H1 (cell line): ENCODE data around the gene DCAF4. TPM values are rescaled to one million over a fixed set of nuclear protein-coding genes. Genes with fewer than 3 reads are reported as not detected.

ENCODE experiments used
- polyA plus RNA-seq, 7 experiments: library from polyadenylated mRNA; depleted of rRNA in 3 of 7; stranded (reverse) in 5 of 7; unstranded in 2 of 7; fragments of >200 nt in 5 of 7; fragments of 200-250 nt in 2 of 7; gene quantifications; 1 replicate in 5 of 7; 2 replicates in 1 of 7; 4 replicates in 1 of 7; pipeline versions ENCODE4 v1.2.1 to v1.2.3, GENCODE V29; 2011 to 2013; ENCODE audit warnings: missing spikeins in 2 of 7, mixed read lengths in 2 of 7
- total RNA-seq: library from RNA; stranded (reverse); fragmentation: NEBNext Ultra II Directional; extraction: Animal tissue kit (Norgen Biotek cat#: 25700); gene quantifications from 2 replicates; pipeline ENCODE4 v1.2.1, GENCODE V29; 2021
- TF ChIP-seq, protein P1 (sequence below): fragments of 300-600 bp; sonication (generic); IDR thresholded peaks from 2 replicates; pipeline ENCODE4 v1.7.1; 2012; ENCODE audit warnings: low read length, moderate library complexity, mild to moderate bottlenecking, inconsistent platforms; ENCODE audit not compliant: insufficient replicate concordance
- TF ChIP-seq, protein P2 (sequence below): IDR thresholded peaks from 2 replicates; pipeline ENCODE4 v1.6.1; 2012; ENCODE audit warnings: inconsistent platforms

Gene DCAF4
- total and polyA plus RNA-seq, 2 of the 8 experiments (the other 6 are each of a cell fraction or from before 2014, with no cell fraction given), result 17.0 to 21.1 TPM

DNA sequence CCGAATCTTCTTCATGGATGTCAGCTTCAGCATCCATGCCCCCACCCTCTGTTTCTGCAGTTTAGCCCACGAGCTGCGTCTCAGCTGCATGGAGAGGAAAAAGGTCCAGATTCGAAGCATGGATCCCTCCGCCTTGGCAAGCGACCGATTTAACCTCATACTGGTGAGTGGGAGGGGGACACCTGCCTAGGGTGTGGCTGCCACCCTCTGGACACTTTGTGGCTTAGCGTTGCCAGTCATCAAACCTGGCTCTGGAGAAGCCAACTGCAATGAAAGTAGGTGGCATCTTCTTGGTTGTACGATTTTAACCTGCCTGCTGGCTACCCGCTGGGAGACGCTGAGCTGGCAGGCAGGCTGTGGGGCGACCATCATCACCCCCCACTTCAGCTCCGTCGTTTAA, 16.7 kb downstream of the DCAF4 start (continued):
- TF ChIP-seq, protein P1, sequence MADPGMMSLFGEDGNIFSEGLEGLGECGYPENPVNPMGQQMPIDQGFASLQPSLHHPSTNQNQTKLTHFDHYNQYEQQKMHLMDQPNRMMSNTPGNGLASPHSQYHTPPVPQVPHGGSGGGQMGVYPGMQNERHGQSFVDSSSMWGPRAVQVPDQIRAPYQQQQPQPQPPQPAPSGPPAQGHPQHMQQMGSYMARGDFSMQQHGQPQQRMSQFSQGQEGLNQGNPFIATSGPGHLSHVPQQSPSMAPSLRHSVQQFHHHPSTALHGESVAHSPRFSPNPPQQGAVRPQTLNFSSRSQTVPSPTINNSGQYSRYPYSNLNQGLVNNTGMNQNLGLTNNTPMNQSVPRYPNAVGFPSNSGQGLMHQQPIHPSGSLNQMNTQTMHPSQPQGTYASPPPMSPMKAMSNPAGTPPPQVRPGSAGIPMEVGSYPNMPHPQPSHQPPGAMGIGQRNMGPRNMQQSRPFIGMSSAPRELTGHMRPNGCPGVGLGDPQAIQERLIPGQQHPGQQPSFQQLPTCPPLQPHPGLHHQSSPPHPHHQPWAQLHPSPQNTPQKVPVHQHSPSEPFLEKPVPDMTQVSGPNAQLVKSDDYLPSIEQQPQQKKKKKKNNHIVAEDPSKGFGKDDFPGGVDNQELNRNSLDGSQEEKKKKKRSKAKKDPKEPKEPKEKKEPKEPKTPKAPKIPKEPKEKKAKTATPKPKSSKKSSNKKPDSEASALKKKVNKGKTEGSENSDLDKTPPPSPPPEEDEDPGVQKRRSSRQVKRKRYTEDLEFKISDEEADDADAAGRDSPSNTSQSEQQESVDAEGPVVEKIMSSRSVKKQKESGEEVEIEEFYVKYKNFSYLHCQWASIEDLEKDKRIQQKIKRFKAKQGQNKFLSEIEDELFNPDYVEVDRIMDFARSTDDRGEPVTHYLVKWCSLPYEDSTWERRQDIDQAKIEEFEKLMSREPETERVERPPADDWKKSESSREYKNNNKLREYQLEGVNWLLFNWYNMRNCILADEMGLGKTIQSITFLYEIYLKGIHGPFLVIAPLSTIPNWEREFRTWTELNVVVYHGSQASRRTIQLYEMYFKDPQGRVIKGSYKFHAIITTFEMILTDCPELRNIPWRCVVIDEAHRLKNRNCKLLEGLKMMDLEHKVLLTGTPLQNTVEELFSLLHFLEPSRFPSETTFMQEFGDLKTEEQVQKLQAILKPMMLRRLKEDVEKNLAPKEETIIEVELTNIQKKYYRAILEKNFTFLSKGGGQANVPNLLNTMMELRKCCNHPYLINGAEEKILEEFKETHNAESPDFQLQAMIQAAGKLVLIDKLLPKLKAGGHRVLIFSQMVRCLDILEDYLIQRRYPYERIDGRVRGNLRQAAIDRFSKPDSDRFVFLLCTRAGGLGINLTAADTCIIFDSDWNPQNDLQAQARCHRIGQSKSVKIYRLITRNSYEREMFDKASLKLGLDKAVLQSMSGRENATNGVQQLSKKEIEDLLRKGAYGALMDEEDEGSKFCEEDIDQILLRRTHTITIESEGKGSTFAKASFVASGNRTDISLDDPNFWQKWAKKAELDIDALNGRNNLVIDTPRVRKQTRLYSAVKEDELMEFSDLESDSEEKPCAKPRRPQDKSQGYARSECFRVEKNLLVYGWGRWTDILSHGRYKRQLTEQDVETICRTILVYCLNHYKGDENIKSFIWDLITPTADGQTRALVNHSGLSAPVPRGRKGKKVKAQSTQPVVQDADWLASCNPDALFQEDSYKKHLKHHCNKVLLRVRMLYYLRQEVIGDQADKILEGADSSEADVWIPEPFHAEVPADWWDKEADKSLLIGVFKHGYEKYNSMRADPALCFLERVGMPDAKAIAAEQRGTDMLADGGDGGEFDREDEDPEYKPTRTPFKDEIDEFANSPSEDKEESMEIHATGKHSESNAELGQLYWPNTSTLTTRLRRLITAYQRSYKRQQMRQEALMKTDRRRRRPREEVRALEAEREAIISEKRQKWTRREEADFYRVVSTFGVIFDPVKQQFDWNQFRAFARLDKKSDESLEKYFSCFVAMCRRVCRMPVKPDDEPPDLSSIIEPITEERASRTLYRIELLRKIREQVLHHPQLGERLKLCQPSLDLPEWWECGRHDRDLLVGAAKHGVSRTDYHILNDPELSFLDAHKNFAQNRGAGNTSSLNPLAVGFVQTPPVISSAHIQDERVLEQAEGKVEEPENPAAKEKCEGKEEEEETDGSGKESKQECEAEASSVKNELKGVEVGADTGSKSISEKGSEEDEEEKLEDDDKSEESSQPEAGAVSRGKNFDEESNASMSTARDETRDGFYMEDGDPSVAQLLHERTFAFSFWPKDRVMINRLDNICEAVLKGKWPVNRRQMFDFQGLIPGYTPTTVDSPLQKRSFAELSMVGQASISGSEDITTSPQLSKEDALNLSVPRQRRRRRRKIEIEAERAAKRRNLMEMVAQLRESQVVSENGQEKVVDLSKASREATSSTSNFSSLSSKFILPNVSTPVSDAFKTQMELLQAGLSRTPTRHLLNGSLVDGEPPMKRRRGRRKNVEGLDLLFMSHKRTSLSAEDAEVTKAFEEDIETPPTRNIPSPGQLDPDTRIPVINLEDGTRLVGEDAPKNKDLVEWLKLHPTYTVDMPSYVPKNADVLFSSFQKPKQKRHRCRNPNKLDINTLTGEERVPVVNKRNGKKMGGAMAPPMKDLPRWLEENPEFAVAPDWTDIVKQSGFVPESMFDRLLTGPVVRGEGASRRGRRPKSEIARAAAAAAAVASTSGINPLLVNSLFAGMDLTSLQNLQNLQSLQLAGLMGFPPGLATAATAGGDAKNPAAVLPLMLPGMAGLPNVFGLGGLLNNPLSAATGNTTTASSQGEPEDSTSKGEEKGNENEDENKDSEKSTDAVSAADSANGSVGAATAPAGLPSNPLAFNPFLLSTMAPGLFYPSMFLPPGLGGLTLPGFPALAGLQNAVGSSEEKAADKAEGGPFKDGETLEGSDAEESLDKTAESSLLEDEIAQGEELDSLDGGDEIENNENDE, result no peak
- TF ChIP-seq, protein P2, sequence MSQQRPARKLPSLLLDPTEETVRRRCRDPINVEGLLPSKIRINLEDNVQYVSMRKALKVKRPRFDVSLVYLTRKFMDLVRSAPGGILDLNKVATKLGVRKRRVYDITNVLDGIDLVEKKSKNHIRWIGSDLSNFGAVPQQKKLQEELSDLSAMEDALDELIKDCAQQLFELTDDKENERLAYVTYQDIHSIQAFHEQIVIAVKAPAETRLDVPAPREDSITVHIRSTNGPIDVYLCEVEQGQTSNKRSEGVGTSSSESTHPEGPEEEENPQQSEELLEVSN, result no peak
